Measurements from ENCODE around the gene EEF1AKMT4.

The EEF1AKMT4 gene

DNA sequence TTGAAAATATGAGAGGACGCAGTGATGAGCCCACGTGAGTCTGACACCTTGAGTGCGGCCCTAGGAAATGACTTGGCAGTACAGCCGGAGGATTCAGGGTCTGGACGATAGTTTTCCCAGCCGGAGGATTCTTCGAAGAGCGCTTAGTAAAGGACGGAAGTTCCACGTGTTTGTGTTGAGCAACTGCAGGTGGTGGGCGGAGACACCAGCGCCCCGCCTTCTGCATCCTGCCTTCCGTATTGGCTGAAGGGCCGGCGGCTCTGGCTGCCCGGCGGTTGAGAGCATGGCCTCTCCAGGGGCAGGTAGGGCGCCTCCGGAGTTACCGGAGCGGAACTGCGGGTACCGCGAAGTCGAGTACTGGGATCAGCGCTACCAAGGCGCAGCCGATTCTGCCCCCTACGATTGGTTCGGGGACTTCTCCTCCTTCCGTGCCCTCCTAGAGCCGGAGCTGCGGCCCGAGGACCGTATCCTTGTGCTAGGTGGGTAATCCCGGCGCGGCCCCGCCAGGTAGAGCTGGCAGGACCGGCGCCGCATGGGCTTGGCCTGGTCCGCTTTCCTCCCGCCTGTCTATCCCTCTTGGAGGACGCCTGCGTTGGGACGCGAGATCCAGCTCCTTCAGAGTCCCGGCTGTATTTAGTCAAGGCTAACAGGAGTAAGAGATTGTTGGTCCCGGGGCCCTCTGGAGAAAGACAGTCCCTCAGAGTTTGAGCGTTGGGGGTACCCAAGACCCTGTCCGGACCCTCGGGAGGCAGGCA lies at the start of gene EEF1AKMT4:
EEF1AKMT4 (plus strand) TSS at position 261 of the 755 bp plus-strand sequence; CDS start at position 284, 23 bp downstream.
- peak; percentile 99 to 100 for DNase-seq (ENCODE audit: low read depth in 1 of 2, low spot score in 1 of 2)
- in situ Hi-C loops (cut with HindIII; ENCODE audit: low pct_unique_long_range_greater_than_20kb, low sequenced_read_pairs): no loop called here
- no peak for TF ChIP-seq JUND (IDR thresholded peaks at IDR 0.05; ENCODE audit: low read depth)

DNA sequence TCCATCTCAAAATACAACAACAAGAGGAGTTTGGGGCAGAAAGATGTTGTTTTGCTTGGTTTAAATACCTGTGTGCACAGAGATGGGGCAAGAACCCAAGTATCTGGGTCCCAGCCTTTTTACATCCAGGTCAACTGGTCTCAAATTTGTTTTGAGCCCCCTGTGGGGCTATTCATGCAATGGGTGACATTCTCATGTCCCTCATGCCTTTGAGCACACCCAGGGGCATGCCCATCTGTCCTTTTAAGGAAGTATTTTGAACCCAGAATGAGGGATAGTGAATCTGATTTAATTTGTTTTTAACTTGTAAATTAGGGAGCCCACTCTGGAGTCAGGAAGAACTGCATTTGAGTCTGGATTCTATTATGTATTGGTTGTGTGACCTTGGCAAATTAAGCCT lies 48.6 kb upstream of the EEF1AKMT4 start:
- DNase-seq (ENCODE audit: low read depth in 1 of 2, low spot score in 1 of 2): no peak
- TF ChIP-seq JUND (IDR thresholded peaks at IDR 0.05; ENCODE audit: low read depth): no peak
- in situ Hi-C loops (cut with HindIII; ENCODE audit: low pct_unique_long_range_greater_than_20kb, low sequenced_read_pairs): no loop called here

DNA sequence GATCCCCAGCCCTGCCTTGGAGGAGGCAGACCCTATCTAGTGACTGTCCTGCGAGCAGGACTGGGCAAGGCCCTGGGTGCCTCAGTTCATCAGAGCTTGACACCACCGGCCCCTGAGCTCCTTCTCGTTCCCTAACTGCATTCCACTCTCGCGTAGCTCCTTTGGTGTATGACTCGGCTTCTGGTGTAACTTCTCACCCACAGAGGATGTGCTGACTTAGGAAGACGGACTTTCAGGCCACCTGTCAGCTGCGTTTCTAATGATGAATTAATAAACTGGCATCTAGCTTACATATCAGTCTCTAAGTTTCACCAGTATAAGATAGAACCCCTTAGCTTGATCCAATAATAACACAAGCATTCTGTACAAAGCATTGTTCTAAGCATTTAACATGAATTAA lies 45.9 kb upstream of the EEF1AKMT4 start:
- in situ Hi-C loops (cut with HindIII; ENCODE audit: low pct_unique_long_range_greater_than_20kb, low sequenced_read_pairs): no loop called here
- DNase-seq (ENCODE audit: low read depth in 1 of 2, low spot score in 1 of 2): no peak
- no peak for TF ChIP-seq JUND (IDR thresholded peaks at IDR 0.05; ENCODE audit: low read depth)

DNA sequence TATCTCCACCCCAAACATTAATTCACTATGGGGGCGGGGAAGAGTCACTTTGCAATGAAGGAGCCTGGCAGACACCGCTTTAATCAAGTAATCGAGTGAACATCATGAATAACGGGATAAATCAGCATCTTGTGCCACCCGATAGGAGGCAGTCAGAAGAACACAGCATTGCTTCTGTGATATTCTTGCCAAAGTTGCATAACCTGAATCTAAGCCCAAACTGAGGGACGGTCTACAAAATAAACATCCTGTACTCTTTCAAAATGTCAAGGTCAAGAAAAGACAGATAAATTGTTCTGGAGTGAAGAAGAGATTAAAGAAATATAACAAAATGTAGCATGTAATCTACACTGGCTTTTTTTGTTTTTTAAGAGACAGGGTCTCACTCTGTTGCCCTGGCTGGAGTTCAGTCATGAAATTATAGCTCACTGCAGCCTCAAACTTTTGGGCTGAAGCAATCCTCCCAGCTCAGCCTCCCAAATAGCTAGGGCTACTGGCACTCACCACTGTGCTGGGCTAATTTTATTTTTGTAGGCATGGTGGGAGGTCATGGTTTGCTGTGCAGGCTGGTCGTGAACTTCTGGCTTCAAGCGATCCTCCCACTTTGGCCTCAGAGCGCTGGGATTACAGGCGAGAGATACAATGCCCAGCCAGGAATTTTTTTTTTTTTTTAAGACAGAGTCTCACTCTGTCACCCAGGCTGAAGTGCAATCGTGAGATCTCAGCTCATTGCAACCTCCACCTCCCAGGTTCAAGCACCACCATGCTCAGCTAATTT lies 40.1 kb upstream of the EEF1AKMT4 start:
- no peak for DNase-seq (ENCODE audit: low read depth in 1 of 2, low spot score in 1 of 2)
- TF ChIP-seq JUND (IDR thresholded peaks at IDR 0.05; ENCODE audit: low read depth): no peak
- in situ Hi-C loops (cut with HindIII; ENCODE audit: low pct_unique_long_range_greater_than_20kb, low sequenced_read_pairs): no loop called here

DNA sequence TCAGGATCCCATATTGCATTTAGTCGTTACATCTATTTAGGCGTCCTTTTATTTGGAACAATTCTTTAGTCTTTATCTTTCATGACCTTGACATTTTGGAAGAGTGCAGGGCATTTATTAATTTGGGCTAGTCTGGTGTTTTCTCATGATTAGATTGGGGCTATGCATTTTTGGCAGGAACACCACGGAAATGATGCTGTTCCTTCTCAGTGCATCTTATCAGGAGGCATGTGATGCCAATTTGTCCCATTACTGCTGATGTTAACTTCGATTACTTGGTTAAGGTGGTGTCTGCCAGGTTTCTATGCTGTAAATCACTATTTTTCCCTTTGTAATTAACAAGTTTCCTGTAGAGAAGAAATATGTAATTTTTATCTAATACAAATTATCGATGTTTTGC lies 38.2 kb upstream of the EEF1AKMT4 start:
- in situ Hi-C loops (cut with HindIII; ENCODE audit: low pct_unique_long_range_greater_than_20kb, low sequenced_read_pairs): no loop called here
- no peak for DNase-seq (ENCODE audit: low read depth in 1 of 2, low spot score in 1 of 2)
- no peak for TF ChIP-seq JUND (IDR thresholded peaks at IDR 0.05; ENCODE audit: low read depth)

DNA sequence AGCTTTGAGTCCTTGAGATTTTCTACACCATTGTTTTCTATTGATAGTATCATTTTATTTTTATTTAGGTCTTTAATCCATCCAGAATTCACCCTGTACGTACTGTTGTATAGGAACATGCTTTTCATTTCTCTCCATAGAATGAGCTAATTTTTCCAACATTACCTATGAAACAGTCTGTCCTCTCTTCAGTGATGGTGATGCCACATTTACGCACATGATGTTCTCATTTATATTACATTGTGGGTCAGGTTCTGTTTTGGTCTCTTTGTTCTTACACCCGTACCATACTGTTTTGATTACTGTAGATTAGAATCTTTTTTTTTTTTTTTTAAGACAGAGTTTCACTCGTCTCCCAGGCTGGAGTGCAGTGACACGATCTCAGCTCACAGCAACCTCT lies 37.8 kb upstream of the EEF1AKMT4 start:
- no peak for TF ChIP-seq JUND (IDR thresholded peaks at IDR 0.05; ENCODE audit: low read depth)
- in situ Hi-C loops (cut with HindIII; ENCODE audit: low pct_unique_long_range_greater_than_20kb, low sequenced_read_pairs): no loop called here
- no peak for DNase-seq (ENCODE audit: low read depth in 1 of 2, low spot score in 1 of 2)

DNA sequence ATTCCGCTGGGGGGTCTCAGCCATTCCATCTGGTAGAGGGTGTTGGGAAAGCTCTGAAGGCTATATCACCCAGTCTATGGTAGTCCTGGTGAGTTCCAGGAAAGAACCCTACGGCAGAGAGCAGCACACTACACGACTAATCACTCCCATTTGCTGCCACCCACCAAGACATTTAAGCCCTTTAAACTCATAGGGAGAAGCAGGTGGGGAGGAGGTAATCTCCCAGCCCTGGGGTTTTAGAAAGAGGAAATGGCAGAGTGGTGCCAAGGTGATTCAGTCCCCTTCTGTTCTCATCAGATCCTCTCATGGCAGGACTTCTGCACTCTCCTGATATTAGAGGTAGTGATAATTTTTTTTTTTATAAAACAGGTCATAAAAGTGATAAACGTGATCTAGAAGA lies 30.7 kb upstream of the EEF1AKMT4 start:
- in situ Hi-C loops (cut with HindIII; ENCODE audit: low pct_unique_long_range_greater_than_20kb, low sequenced_read_pairs): no loop called here
- no peak for DNase-seq (ENCODE audit: low read depth in 1 of 2, low spot score in 1 of 2)
- TF ChIP-seq JUND (IDR thresholded peaks at IDR 0.05; ENCODE audit: low read depth): no peak

DNA sequence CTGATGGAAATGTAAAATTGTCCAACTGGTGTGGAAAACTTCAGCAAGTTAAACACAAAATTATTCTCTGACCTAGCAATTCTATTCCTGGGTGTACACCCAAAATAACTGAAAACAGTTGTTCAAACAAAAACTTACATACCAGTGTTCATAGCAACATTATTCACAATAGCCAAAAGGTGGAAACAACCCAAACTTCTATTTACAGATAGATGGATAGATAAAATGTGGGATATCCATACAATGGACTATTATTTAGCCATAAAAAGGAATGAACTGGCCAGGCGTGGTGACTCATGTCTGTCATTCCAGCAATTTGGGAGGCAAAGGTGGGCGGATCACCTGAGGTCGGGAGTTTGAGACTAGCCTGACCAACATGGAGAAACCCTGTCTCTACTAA lies 27.0 kb upstream of the EEF1AKMT4 start:
- no peak for TF ChIP-seq JUND (IDR thresholded peaks at IDR 0.05; ENCODE audit: low read depth)
- DNase-seq (ENCODE audit: low read depth in 1 of 2, low spot score in 1 of 2): peak in 1 of 2 experiments; percentile 63
- in situ Hi-C loops (cut with HindIII; ENCODE audit: low pct_unique_long_range_greater_than_20kb, low sequenced_read_pairs): no loop called here

DNA sequence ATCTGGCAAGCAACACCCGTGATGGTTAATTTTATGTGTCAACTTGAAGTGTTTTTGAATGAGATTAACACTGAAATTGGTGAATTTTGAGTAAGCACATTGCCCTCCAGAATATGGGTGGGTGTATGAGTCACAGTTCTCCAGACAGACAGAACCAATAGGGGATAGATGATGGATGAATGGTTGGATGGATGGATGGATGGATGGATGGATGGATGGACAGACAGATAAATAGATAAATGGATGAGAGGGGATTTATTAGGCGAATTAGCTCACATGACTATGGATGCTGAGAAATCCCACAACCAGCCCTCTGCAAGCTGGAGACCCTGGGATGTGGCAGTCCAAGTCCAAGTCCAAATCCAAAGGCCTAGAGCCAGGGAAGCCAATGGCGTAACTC lies 25.5 kb upstream of the EEF1AKMT4 start:
- in situ Hi-C loops (cut with HindIII; ENCODE audit: low pct_unique_long_range_greater_than_20kb, low sequenced_read_pairs): no loop called here
- DNase-seq (ENCODE audit: low read depth in 1 of 2, low spot score in 1 of 2): no peak
- TF ChIP-seq JUND (IDR thresholded peaks at IDR 0.05; ENCODE audit: low read depth): no peak

DNA sequence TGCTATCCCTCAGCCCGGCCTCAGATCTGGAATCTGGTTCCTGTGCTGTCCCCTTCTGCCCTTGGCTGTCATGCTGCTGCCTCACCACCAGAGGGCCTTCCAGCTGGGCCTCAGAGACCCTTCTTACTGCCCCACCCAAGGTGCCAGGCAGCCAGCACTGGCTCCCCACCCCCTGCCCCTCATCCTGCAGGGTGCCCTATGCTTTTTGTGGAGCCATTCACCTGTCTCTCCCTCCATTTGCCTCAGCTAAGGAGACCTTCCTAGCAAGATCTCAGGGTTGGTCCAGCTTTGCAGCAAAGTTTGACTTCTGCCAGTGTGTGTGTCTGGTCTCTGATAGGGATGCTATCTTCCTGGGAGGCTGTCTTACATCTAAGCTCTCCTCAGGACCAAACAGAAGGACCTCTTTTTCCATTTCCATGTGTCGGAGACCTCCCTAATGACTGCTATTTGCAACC lies 22.0 kb upstream of the EEF1AKMT4 start:
- TF ChIP-seq JUND (IDR thresholded peaks at IDR 0.05; ENCODE audit: low read depth): no peak
- DNase-seq (ENCODE audit: low read depth in 1 of 2, low spot score in 1 of 2): peak; percentile 59 to 87
- in situ Hi-C loops (cut with HindIII; ENCODE audit: low pct_unique_long_range_greater_than_20kb, low sequenced_read_pairs): no loop called here

DNA sequence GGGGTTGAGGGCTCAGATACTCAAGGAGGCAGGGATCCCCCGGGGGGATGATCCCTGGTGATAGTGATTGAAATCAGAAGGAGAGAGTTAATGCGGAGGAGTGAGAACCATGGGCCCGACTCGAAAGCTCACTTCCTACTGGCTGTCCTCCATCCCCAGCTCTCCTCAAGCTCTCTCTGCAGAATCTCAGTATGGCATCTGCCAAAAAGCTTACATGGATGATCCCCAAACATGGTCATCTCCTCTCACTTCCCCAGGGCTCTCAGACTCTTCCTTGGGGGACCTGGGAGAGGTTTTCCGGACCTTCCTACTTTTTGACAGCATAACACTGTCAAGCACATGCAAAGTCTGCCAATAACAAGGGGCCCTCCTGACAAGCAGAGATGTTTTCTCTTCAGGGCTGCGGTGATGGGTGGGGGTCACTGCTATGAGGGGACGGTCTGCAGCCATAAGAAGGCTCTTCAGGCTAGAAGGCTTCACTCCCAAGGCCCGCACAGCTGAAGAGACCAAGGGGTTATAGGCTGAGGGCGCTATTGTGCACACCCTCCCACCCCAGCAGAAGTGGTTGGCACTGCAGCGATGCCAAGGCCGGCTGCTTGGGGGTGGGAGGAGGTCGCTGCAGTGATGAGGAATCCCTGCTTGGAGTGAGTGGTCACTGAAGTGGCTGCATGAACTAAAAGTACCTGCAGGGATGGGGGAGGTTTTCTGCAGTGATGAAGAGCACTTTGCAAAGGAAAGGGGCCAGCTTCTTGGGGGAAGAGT lies 20.9 kb upstream of the EEF1AKMT4 start:
- no peak for DNase-seq (ENCODE audit: low read depth in 1 of 2, low spot score in 1 of 2)
- in situ Hi-C loops (cut with HindIII; ENCODE audit: low pct_unique_long_range_greater_than_20kb, low sequenced_read_pairs): no loop called here
- TF ChIP-seq JUND (IDR thresholded peaks at IDR 0.05; ENCODE audit: low read depth): no peak

DNA sequence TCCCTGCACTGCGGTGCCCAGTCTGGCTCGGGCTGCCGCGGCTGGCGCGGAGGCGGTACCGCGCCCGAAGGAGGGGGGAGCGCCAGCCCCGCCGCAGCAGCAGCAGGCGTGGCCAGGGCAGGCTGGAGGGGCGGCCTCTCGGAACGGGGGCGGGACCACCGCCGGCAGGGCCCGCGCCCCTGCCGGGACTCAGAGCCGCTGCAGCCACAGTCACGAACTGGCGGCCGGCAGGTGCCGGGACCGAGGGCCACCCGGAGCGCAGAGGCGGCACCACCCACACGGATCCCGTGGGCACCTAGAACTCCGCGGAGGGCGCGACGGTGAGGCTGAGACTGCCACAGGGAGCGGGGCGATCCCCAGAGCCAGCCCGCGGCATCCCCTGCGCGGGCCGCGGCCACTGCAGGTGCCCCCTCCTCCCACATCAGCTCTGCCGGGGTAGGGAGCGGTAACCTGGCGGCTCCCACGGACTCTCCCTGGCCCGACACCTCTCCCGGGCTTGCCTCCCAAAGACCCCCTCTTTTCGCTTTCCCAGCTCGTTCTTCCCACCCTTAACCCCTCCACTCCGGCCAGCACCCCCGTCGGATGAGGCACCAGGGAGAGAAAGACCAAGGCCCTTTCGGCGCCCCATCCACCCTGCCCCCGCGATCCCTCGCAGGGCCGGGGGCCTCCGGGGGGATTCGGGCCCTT lies 19.9 kb upstream of the EEF1AKMT4 start, which contains the start of gene VWA5B2:
VWA5B2 (plus strand) TSS at position 192 of the 687 bp plus-strand sequence. CDS start 944 bp downstream, outside the sequence.
- peak; percentile 90 to 100 for DNase-seq (ENCODE audit: low read depth in 1 of 2, low spot score in 1 of 2)
- in situ Hi-C loops (cut with HindIII; ENCODE audit: low pct_unique_long_range_greater_than_20kb, low sequenced_read_pairs): no loop called here

More for the DNA sequence above, 19.9 kb upstream of the EEF1AKMT4 start, which contains the start of gene VWA5B2:
- TF ChIP-seq JUND (IDR thresholded peaks at IDR 0.05; ENCODE audit: low read depth): no peak

All from T47D (cell line).